Bronchial epithelial cell (primary cell): ENCODE data around the gene NPY4R2. TPM values are rescaled to one million over a fixed set of nuclear protein-coding genes. Genes with fewer than 3 reads are reported as not detected.
"Not testable (repeated sequence)": the region's sequence is repeated elsewhere in the genome, so short reads cannot be mapped to it uniquely, and the experiment has no call there.

Source experiments
- DNase-seq: peaks from one replicate; pipeline ENCODE4 v3.0.0-alpha.2; 2010; ENCODE audit warnings: low read depth
- FAIRE-seq: peaks from 2 replicates; lab custom pipeline; 2011; peaks lifted over from hg19 to GRCh38; lab: Jason Lieb, UNC
- H3K27me3 ChIP-seq: 2 replicates; pipeline ENCODE4 v1.5.1; 2011; ENCODE audit warnings: low read length; ENCODE audit not compliant: control insufficient read depth, insufficient read depth
- H3K36me3 ChIP-seq: 2 replicates; pipeline ENCODE4 v1.5.1; 2011; ENCODE audit warnings: low read length; ENCODE audit not compliant: control insufficient read depth, insufficient read depth
- H3K4me3 ChIP-seq: 2 replicates; pipeline ENCODE4 v1.5.1; 2011; ENCODE audit warnings: mild to moderate bottlenecking, low read depth, low read length, control low read depth
- total RNA-seq: library from RNA; depleted of rRNA; stranded (reverse); fragments of >200 nt; gene quantifications from 2 replicates; pipeline ENCODE4 v1.2.1, GENCODE V29; 2014

Gene NPY4R2
- total RNA-seq, 1 donor from 2014 or later = not detected

- H3K36me3 ChIP-seq, DNase-seq, FAIRE-seq, H3K4me3 ChIP-seq, H3K27me3 ChIP-seq: not testable (repeated sequence)
These were observed 24.9 kb downstream of the NPY4R2 start for GRCh38 chr10:47943328-47943727.

- H3K36me3 ChIP-seq, H3K4me3 ChIP-seq, H3K27me3 ChIP-seq, FAIRE-seq, DNase-seq: not testable (repeated sequence)
These were observed 29.0 kb downstream of the NPY4R2 start for GRCh38 chr10:47947424-47947823.

- DNase-seq, H3K4me3 ChIP-seq, H3K27me3 ChIP-seq, H3K36me3 ChIP-seq, FAIRE-seq: not testable (repeated sequence)
These were observed 38.7 kb downstream of the NPY4R2 start for GRCh38 chr10:47957158-47957557.

GRCh38 chr10:47959677-47960076 is 41.2 kb downstream of the NPY4R2 start:
- FAIRE-seq, H3K36me3 ChIP-seq, H3K27me3 ChIP-seq, H3K4me3 ChIP-seq: not testable (repeated sequence)
- peak; percentile 33 for DNase-seq

- H3K36me3 ChIP-seq, H3K27me3 ChIP-seq, FAIRE-seq, H3K4me3 ChIP-seq, DNase-seq: not testable (repeated sequence)
These were observed 42.2 kb downstream of the NPY4R2 start for GRCh38 chr10:47960699-47961098.

GRCh38 chr10:47962785-47963184 is 44.3 kb downstream of the NPY4R2 start:
- not testable (repeated sequence) for H3K4me3 ChIP-seq, H3K27me3 ChIP-seq, DNase-seq, H3K36me3 ChIP-seq, FAIRE-seq

GRCh38 chr10:47964280-47965063 is 46.0 kb downstream of the NPY4R2 start:
- H3K36me3 ChIP-seq, DNase-seq, H3K4me3 ChIP-seq, FAIRE-seq, H3K27me3 ChIP-seq: not testable (repeated sequence)

- DNase-seq = not testable (repeated sequence)
These were observed 50.5 kb downstream of the NPY4R2 start for GRCh38 chr10:47968988-47969387.

GRCh38 chr10:47970047-47970446 is 51.6 kb downstream of the NPY4R2 start:
- not testable (repeated sequence) for H3K4me3 ChIP-seq, DNase-seq, FAIRE-seq, H3K27me3 ChIP-seq, H3K36me3 ChIP-seq

More at GRCh38 chr10:47968988-47969387, 50.5 kb downstream of the NPY4R2 start:
- not testable (repeated sequence) for H3K27me3 ChIP-seq, FAIRE-seq, H3K36me3 ChIP-seq, H3K4me3 ChIP-seq

GRCh38 chr10:47971598-47971997 is 53.1 kb downstream of the NPY4R2 start:
- H3K4me3 ChIP-seq, H3K27me3 ChIP-seq, H3K36me3 ChIP-seq, DNase-seq, FAIRE-seq: not testable (repeated sequence)

- DNase-seq, H3K27me3 ChIP-seq, H3K4me3 ChIP-seq, H3K36me3 ChIP-seq, FAIRE-seq: not testable (repeated sequence)
These were observed 53.6 kb downstream of the NPY4R2 start for GRCh38 chr10:47972077-47972476.

Other genes starting within 250 kb of the NPY4R2 start
- not detected in 2 replicates for gene SYT15B, start 155.1 kb upstream of the NPY4R2 start, total RNA-seq
- gene FAM25C, start 81.1 kb downstream of the NPY4R2 start, total RNA-seq = 9.3 TPM in 1 of 2 replicates, not detected in the other